Stomach smooth muscle (tissue), 2 donors: ENCODE results near the gene BEND2.

Experiments
- H3K27ac ChIP-seq: one replicate; pipeline ENCODE4 v1.7.0; 2013; ENCODE audit warnings: mild to moderate bottlenecking, low read length, inconsistent platforms
- H3K27me3 ChIP-seq, 2 donors: one replicate each; pipeline ENCODE4 v1.7.0; 2013; ENCODE audit warnings: low read length in 2 of 2; ENCODE audit not compliant: insufficient read depth in 2 of 2, control insufficient read depth in 1 of 2
- H3K36me3 ChIP-seq, 2 donors: one replicate each; pipeline ENCODE4 v1.7.0; 2013; ENCODE audit warnings: low read length in 2 of 2; ENCODE audit not compliant: control insufficient read depth in 2 of 2, insufficient read depth in 2 of 2
- H3K4me1 ChIP-seq: one replicate; pipeline ENCODE4 v1.7.0; 2013; ENCODE audit warnings: low read length; ENCODE audit not compliant: control insufficient read depth, insufficient read depth
- H3K4me3 ChIP-seq, 2 donors: one replicate each; pipeline ENCODE4 v1.7.0; 2013; ENCODE audit warnings: low read length in 2 of 2
- H3K9ac ChIP-seq, 2 donors: one replicate each; pipeline ENCODE4 v1.7.0; 2013; ENCODE audit warnings: low read length in 2 of 2, mild to moderate bottlenecking in 1 of 2
- H3K9me3 ChIP-seq, 2 donors: one replicate each; pipeline ENCODE4 v1.7.0; 2013; ENCODE audit warnings: low read length in 2 of 2; ENCODE audit not compliant: control insufficient read depth in 2 of 2
- donor health status: healthy.
- donor health status: Pancreatic carcinoma.

Gene BEND2

DNA sequence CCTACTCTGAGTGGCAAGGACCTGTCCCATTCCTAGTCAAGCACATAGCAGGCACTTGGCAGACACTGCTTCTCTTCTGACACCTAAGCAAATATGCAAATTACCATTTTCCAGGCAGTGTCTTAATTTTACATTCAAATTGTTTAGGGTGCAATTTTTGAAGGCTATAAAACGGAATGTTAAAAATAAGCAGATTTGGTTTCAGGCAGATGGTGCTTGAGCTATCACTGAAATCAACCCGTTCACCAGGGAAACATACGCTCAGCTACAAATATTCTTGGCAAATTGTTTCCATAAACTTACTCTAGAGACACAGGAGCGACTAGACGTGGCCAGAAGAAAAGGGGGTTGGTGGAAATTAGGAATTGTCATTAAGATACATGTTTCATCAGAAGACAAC is 45.7 kb downstream of the BEND2 start:
- no peaks in the 10 kb centered on the region for H3K4me1 ChIP-seq
- no peak overlapping the region for H3K9ac ChIP-seq
- H3K9me3 ChIP-seq: peaks cover 0 to under 1% of the 10 kb centered on the region in 2 donors
- H3K4me3 ChIP-seq: no peak overlapping the region
- H3K27ac ChIP-seq: no peak overlapping the region
- no peaks in the 10 kb centered on the region for H3K36me3 ChIP-seq
- peaks cover 0 to 8% of the 10 kb centered on the region in 2 donors for H3K27me3 ChIP-seq

DNA sequence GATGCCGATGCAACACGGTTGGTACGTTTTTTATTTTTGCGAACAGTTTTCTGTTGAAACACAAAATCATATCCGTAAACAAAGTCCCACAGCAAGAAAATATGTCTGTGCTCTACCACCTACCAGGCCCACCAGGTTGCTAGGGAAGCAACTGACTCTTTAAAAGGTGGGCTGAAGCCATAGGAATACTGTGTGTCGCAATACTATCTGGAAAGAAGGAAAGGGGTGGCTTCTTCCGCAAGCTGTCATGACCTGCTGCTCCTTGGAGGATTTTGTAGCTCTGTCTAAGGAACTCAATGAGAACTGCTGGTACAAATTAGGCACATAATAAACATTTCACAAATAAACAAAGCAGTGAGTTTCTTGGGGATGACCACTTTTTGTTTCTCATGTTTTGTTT is 46.5 kb downstream of the BEND2 start:
- Histone ChIP-seq H3K4me3 (no peak overlapping the region), H3K27ac (no peak overlapping the region), H3K9ac (no peak overlapping the region), H3K36me3 (no peaks in the 10 kb centered on the region), H3K27me3 (peaks cover 0 to 5% of the 10 kb centered on the region in 2 donors), H3K9me3 (no peaks in the 10 kb centered on the region), H3K4me1 (no peaks in the 10 kb centered on the region)

DNA sequence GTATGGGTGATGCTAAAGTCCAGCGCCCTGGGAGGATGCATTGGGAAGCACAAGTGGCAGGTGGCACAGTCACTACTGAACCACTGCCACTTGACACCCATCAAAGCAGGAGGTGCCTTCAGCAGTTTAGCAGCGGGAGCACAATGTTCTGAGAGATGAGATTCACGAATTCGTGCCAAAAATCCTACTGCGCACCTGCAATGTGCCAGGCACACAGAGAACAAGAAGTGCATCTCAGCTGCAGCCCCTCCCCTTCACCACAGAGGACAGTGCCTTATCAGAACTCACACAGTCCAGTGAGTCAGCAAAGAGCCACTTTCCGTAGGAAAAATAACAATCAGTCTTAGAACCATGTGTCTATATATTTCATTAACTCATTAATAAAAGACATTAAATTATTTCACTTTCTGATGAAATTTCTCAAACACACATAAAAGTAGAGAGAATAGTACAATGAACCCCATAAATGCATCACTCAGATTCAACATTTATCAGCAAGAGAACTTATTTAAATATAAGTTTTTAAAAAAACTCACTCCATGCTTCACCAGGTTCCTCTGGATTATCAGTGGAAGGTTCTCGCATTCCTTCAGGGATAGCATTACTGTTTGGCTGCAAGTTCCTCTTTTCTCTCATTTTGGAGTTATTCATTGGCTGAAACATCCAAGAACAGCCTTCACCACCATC is 47.0 kb downstream of the BEND2 start:
- Histone ChIP-seq H3K4me1 (no peaks in the 10 kb centered on the region), H3K9ac (no peak overlapping the region), H3K27me3 (peaks cover 0 to 5% of the 10 kb centered on the region in 2 donors), H3K9me3 (no peaks in the 10 kb centered on the region), H3K27ac (no peak overlapping the region), H3K4me3 (no peak overlapping the region), H3K36me3 (no peaks in the 10 kb centered on the region)

DNA sequence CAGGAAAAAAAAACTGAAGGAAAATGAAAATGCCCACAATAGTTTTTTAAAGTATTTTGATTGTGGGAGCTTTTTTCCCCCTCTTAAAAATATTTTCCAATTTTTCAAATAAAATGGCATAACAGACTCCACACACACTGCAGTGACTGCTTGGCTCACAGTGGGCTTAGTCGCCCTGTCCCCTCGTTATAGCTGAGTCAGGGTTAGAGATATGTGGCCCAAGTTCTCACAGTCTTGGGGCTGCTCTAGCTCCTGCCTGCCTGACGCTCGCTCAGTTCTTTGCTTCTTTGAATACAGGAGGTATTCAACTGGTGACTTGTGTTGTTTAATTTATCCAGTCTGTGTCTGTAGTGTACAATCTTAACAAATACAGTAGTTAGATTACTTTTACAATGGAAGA is 47.7 kb downstream of the BEND2 start:
- Histone ChIP-seq H3K27me3 (peaks cover 0 to 5% of the 10 kb centered on the region in 2 donors), H3K36me3 (no peaks in the 10 kb centered on the region), H3K4me3 (no peak overlapping the region), H3K9me3 (no peaks in the 10 kb centered on the region), H3K27ac (no peak overlapping the region), H3K9ac (no peak overlapping the region), H3K4me1 (no peaks in the 10 kb centered on the region)

DNA sequence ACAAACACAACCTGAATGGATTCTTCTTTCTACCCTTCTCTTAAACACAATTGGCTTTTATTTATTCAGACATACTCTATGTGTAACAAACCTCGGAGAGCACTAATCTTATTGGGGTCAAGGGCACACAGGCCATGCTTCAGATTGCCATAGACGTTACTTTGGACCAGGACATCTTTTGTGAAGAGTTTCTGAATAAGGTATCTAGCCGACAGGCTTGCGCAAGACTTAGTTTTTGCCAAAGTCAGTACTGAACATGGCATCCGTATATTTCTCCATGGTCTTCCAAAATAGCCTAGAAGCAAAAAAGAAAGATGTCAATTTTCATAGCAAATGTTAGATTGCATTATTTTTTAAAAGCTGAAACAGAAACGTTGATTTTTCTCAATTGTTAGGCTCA is 49.8 kb downstream of the BEND2 start:
- Histone ChIP-seq H3K4me1 (no peaks in the 10 kb centered on the region), H3K4me3 (no peak overlapping the region), H3K9ac (no peak overlapping the region), H3K27me3 (peaks cover 0 to 3% of the 10 kb centered on the region in 2 donors), H3K9me3 (no peaks in the 10 kb centered on the region), H3K36me3 (no peaks in the 10 kb centered on the region), H3K27ac (no peak overlapping the region)

DNA sequence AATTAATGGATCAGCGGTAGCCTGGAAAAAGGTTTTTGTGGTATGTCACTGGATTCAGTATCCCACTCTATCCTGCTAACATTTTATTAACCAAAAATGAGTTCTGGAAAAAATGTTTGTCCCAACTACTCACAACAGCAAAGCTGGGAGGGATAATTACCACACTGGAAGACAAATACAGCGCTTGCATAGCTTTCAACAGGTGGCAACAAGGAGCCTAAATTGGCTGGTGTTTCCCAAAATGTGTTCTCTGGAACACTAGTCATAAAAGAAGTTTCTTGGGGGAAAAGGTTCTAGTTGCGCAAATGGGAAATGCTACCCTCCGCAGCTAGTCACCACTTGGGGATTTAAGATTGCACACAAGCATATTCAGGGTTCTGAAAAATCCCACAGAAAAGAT is 54.6 kb downstream of the BEND2 start:
- H3K9ac ChIP-seq: no peak overlapping the region
- no peaks in the 10 kb centered on the region for H3K4me1 ChIP-seq
- no peak overlapping the region for H3K27ac ChIP-seq
- no peaks in the 10 kb centered on the region for H3K36me3 ChIP-seq
- no peaks in the 10 kb centered on the region for H3K27me3 ChIP-seq
- no peak overlapping the region for H3K4me3 ChIP-seq
- H3K9me3 ChIP-seq: no peaks in the 10 kb centered on the region

DNA sequence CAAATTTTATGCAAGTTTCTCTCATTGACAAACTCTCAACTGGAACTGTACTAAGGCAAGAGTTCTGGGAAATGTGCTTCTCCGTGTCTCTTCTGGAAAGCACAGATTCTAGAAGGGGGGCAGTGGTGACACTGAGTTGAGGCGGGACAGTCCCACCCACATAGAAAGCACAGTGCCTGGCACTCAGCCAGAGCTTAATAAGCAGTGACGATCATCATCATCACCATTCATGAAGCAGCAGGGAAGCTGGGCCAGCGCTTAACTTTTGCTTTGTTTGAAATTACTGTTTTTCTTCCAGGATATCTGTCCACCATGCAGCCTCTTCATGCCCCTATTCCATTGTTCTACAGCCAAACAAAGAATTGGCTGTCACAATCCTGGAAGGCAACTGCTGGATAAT is 60.3 kb downstream of the BEND2 start:
- H3K36me3 ChIP-seq: no peaks in the 10 kb centered on the region
- no peak overlapping the region for H3K9ac ChIP-seq
- peaks cover 0 to 2% of the 10 kb centered on the region in 2 donors for H3K27me3 ChIP-seq
- H3K27ac ChIP-seq: no peak overlapping the region
- no peaks in the 10 kb centered on the region for H3K9me3 ChIP-seq
- no peaks in the 10 kb centered on the region for H3K4me1 ChIP-seq
- H3K4me3 ChIP-seq: no peak overlapping the region

- no peaks in the 10 kb centered on the region for H3K4me1 ChIP-seq
- H3K9me3 ChIP-seq: no peaks in the 10 kb centered on the region
- H3K27ac ChIP-seq: no peak overlapping the region
- H3K36me3 ChIP-seq: no peaks in the 10 kb centered on the region
- H3K9ac ChIP-seq: no peak overlapping the region
- H3K4me3 ChIP-seq: no peak overlapping the region
- H3K27me3 ChIP-seq: peaks cover 0 to 2% of the 10 kb centered on the region in 2 donors
Observed at GRCh38 chrX:18158963-18159362, 61.7 kb downstream of the BEND2 start.

- no peak overlapping the region for H3K9ac ChIP-seq
- H3K4me1 ChIP-seq: no peaks in the 10 kb centered on the region
- H3K4me3 ChIP-seq: no peak overlapping the region
- no peaks in the 10 kb centered on the region for H3K9me3 ChIP-seq
- H3K27ac ChIP-seq: no peak overlapping the region
- H3K27me3 ChIP-seq: no peaks in the 10 kb centered on the region
- no peaks in the 10 kb centered on the region for H3K36me3 ChIP-seq
Observed at GRCh38 chrX:18151649-18152048, 69.0 kb downstream of the BEND2 start.

GRCh38 chrX:18151157-18151556 is 69.5 kb downstream of the BEND2 start:
- H3K27me3 ChIP-seq: no peaks in the 10 kb centered on the region
- no peak overlapping the region for H3K4me3 ChIP-seq
- no peak overlapping the region for H3K27ac ChIP-seq
- no peaks in the 10 kb centered on the region for H3K36me3 ChIP-seq
- H3K4me1 ChIP-seq: no peaks in the 10 kb centered on the region
- no peaks in the 10 kb centered on the region for H3K9me3 ChIP-seq
- H3K9ac ChIP-seq: no peak overlapping the region

- Histone ChIP-seq H3K36me3 (no peaks in the 10 kb centered on the region), H3K4me1 (no peaks in the 10 kb centered on the region), H3K9me3 (no peaks in the 10 kb centered on the region), H3K27ac (no peak overlapping the region), H3K9ac (no peak overlapping the region), H3K4me3 (no peak overlapping the region), H3K27me3 (no peaks in the 10 kb centered on the region)
Observed at GRCh38 chrX:18149454-18149853, 71.2 kb downstream of the BEND2 start.
